HepG2 (cell line): ENCODE data around the gene IGF2. TPM values are rescaled to one million over a fixed set of nuclear protein-coding genes. Genes with fewer than 3 reads are reported as not detected.

ENCODE experiments used
- CCAR2 ChIP-seq: fragments of 200-400 bp; formaldehyde crosslinking; optimal IDR thresholded peaks from 2 replicates; pipeline ENCODE3; 2018; ENCODE audit warnings: low read depth, mild to moderate bottlenecking, low read length, moderate library complexity
- HIVEP1 ChIP-seq: sonication (generic); formaldehyde crosslinking; IDR thresholded peaks from 2 replicates; pipeline ENCODE4 v1.4.0; 2020; ENCODE audit warnings: mild to moderate bottlenecking, missing genetic modification reagents
- JUNB ChIP-seq: sonication (generic); formaldehyde crosslinking; IDR thresholded peaks from 2 replicates; pipeline ENCODE4 v1.8.0; 2022; ENCODE audit warnings: missing genetic modification reagents, mild to moderate bottlenecking, borderline replicate concordance
- KDM1A ChIP-seq: IDR thresholded peaks from 2 replicates; pipeline ENCODE4 v1.6.1; 2016; ENCODE audit warnings: missing compliant biosample characterization
- KMT2A ChIP-seq: sonication (generic); formaldehyde crosslinking; IDR thresholded peaks from 2 replicates; pipeline ENCODE4 v1.4.0; 2020; ENCODE audit warnings: missing genetic modification reagents
- NAIF1 ChIP-seq: sonication (generic); formaldehyde crosslinking; IDR thresholded peaks from 2 replicates; pipeline ENCODE4 v1.5.0; 2020; ENCODE audit warnings: mild to moderate bottlenecking, missing genetic modification reagents, borderline replicate concordance
- PAX8 ChIP-seq: sonication (generic); formaldehyde crosslinking; IDR thresholded peaks from 2 replicates; pipeline ENCODE4 v1.8.0; 2022; ENCODE audit warnings: mild to moderate bottlenecking, missing genetic modification reagents, borderline replicate concordance
- RXRB ChIP-seq: IDR thresholded peaks from 2 replicates; pipeline ENCODE4 v1.6.1; 2016; ENCODE audit warnings: borderline replicate concordance, missing genetic modification reagents, missing compliant biosample characterization
- TOPORS ChIP-seq: sonication (generic); formaldehyde crosslinking; IDR thresholded peaks from 2 replicates; pipeline ENCODE4 v1.8.0; 2023; ENCODE audit warnings: mild to moderate bottlenecking, missing genetic modification reagents
- XBP1 ChIP-seq: sonication (generic); formaldehyde crosslinking; IDR thresholded peaks from 2 replicates; pipeline ENCODE4 v1.5.0; 2020; ENCODE audit warnings: missing genetic modification reagents
- ZNF205 ChIP-seq: IDR thresholded peaks from 2 replicates; pipeline ENCODE4 v1.6.1; 2018; ENCODE audit warnings: missing biosample characterization, missing genetic modification reagents
- ZNF207 ChIP-seq: fragments of 450-650 bp; IDR thresholded peaks from 2 replicates; pipeline ENCODE4 v1.6.1; 2016; ENCODE audit warnings: antibody characterized with exemption, borderline replicate concordance
- ZNF34 ChIP-seq: sonication (generic); formaldehyde crosslinking; IDR thresholded peaks from 2 replicates; pipeline ENCODE4 v1.4.0; 2020; ENCODE audit warnings: mild to moderate bottlenecking, missing genetic modification reagents, borderline replicate concordance
- ZNF343 ChIP-seq: sonication (generic); formaldehyde crosslinking; IDR thresholded peaks from 2 replicates; pipeline ENCODE4 v1.4.0; 2020; ENCODE audit warnings: mild to moderate bottlenecking, missing genetic modification reagents
- ZNF766 ChIP-seq: sonication (generic); formaldehyde crosslinking; IDR thresholded peaks from 2 replicates; pipeline ENCODE4 v1.5.0; 2020; ENCODE audit warnings: missing genetic modification reagents, borderline replicate concordance
- ZNF788 ChIP-seq: sonication (generic); formaldehyde crosslinking; IDR thresholded peaks from 2 replicates; pipeline ENCODE4 v1.5.0; 2020; ENCODE audit warnings: mild to moderate bottlenecking, missing genetic modification reagents, borderline replicate concordance
- polyA plus RNA-seq, 8 experiments: library from polyadenylated mRNA; depleted of rRNA in 3 of 8; stranded (reverse) in 7 of 8; unstranded in 1 of 8; fragments of >200 nt; fragmentation: Illumina TruSeq in 4 of 8; extraction: Trizol in 4 of 8; gene quantifications; 2 replicates each; pipeline versions ENCODE4 v1.2.1 to v1.2.3, GENCODE V29; 2011 to 2016; ENCODE audit warnings: low read depth in 4 of 8, missing spikeins in 1 of 8, mixed read lengths in 1 of 8; ENCODE audit not compliant: insufficient read depth in 1 of 8
- total RNA-seq, 5 experiments: library from RNA; depleted of rRNA; stranded (reverse); fragments of >200 nt; fragmentation: Illumina TruSeq; extraction: Trizol; gene quantifications; 2 replicates each; pipeline ENCODE4 v1.2.3, GENCODE V29; 2016; ENCODE audit warnings: low read depth in 1 of 5
- TF ChIP-seq, protein P1 (sequence below): sonication (generic); formaldehyde crosslinking; IDR thresholded peaks from 2 replicates; pipeline ENCODE4 v1.5.1; 2020; ENCODE audit warnings: missing genetic modification reagents, mild to moderate bottlenecking, borderline replicate concordance
- TF ChIP-seq, protein P2 (sequence below): sonication (generic); formaldehyde crosslinking; IDR thresholded peaks from 2 replicates; pipeline ENCODE4 v1.5.0; 2020; ENCODE audit warnings: missing genetic modification reagents
- TF ChIP-seq, protein P3 (sequence below): sonication (generic); formaldehyde crosslinking; IDR thresholded peaks from 2 replicates; pipeline ENCODE4 v1.5.0; 2020; ENCODE audit warnings: missing genetic modification reagents
- TF ChIP-seq, protein P4 (sequence below): sonication (generic); formaldehyde crosslinking; conservative IDR thresholded peaks from 2 replicates; pipeline ENCODE4 v1.4.0; 2020; ENCODE audit warnings: missing genetic modification reagents
- TF ChIP-seq, protein P5 (sequence below): sonication (generic); formaldehyde crosslinking; IDR thresholded peaks from 2 replicates; pipeline ENCODE4 v1.5.0; 2020; ENCODE audit warnings: mild to moderate bottlenecking, missing genetic modification reagents, moderate library complexity
- TF ChIP-seq, protein P6 (sequence below): sonication (generic); formaldehyde crosslinking; IDR thresholded peaks from 2 replicates; pipeline ENCODE4 v1.4.0; 2020; ENCODE audit warnings: missing genetic modification reagents, low read depth, mild to moderate bottlenecking, borderline replicate concordance

The IGF2 gene
- total and polyA plus RNA-seq, 2 of the 13 experiments (the other 11 are each of a cell fraction or from before 2014, with no cell fraction given): 79.1 to 254 TPM

DNA sequence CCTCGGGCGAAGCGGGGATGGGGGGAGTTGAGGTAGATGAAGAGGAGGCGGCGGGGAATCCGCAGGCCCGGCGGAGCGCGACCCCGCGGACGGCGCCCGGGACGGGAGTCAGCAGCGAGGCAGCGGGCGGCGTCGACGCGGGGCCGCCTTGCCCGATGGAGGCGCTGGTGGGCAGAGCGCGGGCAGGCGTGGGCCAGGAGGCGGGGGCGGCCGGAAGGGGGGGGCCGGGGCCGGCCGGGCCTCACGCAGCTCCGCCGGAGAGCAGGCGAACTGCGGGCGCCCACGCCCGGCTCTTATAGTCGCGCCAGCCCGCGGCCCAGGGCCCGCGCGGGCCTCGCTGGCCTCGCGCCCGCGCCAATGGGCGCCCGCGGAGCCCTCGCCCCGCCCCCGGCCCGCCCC is at the start of gene IGF2 (continued):
- TF ChIP-seq JUNB (CRISPR knock-in tag): 0 out of 2 replicates have a peak, but pooled peaks have one; percentile 8
- no peak for TF ChIP-seq CCAR2
- TF ChIP-seq KDM1A (CRISPR knock-in tag): no peak
- TF ChIP-seq PAX8: no peak
- TF ChIP-seq, protein P1, sequence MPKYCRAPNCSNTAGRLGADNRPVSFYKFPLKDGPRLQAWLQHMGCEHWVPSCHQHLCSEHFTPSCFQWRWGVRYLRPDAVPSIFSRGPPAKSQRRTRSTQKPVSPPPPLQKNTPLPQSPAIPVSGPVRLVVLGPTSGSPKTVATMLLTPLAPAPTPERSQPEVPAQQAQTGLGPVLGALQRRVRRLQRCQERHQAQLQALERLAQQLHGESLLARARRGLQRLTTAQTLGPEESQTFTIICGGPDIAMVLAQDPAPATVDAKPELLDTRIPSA: no peak
- TF ChIP-seq, protein P2, sequence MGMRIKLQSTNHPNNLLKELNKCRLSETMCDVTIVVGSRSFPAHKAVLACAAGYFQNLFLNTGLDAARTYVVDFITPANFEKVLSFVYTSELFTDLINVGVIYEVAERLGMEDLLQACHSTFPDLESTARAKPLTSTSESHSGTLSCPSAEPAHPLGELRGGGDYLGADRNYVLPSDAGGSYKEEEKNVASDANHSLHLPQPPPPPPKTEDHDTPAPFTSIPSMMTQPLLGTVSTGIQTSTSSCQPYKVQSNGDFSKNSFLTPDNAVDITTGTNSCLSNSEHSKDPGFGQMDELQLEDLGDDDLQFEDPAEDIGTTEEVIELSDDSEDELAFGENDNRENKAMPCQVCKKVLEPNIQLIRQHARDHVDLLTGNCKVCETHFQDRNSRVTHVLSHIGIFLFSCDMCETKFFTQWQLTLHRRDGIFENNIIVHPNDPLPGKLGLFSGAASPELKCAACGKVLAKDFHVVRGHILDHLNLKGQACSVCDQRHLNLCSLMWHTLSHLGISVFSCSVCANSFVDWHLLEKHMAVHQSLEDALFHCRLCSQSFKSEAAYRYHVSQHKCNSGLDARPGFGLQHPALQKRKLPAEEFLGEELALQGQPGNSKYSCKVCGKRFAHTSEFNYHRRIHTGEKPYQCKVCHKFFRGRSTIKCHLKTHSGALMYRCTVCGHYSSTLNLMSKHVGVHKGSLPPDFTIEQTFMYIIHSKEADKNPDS (CRISPR knock-in tag): no peak
- TF ChIP-seq ZNF766: no peak
- no peak for TF ChIP-seq ZNF207
- no peak for TF ChIP-seq XBP1 (CRISPR knock-in tag)
- TF ChIP-seq RXRB (CRISPR knock-in tag): no peak
- TF ChIP-seq ZNF205: no peak
- TF ChIP-seq, protein P3, sequence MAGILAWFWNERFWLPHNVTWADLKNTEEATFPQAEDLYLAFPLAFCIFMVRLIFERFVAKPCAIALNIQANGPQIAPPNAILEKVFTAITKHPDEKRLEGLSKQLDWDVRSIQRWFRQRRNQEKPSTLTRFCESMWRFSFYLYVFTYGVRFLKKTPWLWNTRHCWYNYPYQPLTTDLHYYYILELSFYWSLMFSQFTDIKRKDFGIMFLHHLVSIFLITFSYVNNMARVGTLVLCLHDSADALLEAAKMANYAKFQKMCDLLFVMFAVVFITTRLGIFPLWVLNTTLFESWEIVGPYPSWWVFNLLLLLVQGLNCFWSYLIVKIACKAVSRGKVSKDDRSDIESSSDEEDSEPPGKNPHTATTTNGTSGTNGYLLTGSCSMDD (CRISPR knock-in tag): no peak
- TF ChIP-seq HIVEP1: no peak
- TF ChIP-seq KMT2A (CRISPR knock-in tag): no peak
- TF ChIP-seq ZNF788: no peak
- peak; percentile 44; the same call in 1 of the 2 replicates for TF ChIP-seq ZNF343 (CRISPR knock-in tag)
- no peak for TF ChIP-seq ZNF34 (CRISPR knock-in tag)
- peak; percentile 40; the same call in 1 of the 2 replicates for TF ChIP-seq TOPORS (CRISPR knock-in tag)
- TF ChIP-seq, protein P4, sequence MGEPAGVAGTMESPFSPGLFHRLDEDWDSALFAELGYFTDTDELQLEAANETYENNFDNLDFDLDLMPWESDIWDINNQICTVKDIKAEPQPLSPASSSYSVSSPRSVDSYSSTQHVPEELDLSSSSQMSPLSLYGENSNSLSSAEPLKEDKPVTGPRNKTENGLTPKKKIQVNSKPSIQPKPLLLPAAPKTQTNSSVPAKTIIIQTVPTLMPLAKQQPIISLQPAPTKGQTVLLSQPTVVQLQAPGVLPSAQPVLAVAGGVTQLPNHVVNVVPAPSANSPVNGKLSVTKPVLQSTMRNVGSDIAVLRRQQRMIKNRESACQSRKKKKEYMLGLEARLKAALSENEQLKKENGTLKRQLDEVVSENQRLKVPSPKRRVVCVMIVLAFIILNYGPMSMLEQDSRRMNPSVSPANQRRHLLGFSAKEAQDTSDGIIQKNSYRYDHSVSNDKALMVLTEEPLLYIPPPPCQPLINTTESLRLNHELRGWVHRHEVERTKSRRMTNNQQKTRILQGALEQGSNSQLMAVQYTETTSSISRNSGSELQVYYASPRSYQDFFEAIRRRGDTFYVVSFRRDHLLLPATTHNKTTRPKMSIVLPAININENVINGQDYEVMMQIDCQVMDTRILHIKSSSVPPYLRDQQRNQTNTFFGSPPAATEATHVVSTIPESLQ (CRISPR knock-in tag): no peak
- TF ChIP-seq NAIF1 (CRISPR knock-in tag): no peak
- TF ChIP-seq, protein P5, sequence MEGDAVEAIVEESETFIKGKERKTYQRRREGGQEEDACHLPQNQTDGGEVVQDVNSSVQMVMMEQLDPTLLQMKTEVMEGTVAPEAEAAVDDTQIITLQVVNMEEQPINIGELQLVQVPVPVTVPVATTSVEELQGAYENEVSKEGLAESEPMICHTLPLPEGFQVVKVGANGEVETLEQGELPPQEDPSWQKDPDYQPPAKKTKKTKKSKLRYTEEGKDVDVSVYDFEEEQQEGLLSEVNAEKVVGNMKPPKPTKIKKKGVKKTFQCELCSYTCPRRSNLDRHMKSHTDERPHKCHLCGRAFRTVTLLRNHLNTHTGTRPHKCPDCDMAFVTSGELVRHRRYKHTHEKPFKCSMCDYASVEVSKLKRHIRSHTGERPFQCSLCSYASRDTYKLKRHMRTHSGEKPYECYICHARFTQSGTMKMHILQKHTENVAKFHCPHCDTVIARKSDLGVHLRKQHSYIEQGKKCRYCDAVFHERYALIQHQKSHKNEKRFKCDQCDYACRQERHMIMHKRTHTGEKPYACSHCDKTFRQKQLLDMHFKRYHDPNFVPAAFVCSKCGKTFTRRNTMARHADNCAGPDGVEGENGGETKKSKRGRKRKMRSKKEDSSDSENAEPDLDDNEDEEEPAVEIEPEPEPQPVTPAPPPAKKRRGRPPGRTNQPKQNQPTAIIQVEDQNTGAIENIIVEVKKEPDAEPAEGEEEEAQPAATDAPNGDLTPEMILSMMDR (CRISPR knock-in tag): no peak; the same call in 1 of the 2 replicates
- TF ChIP-seq, protein P6, sequence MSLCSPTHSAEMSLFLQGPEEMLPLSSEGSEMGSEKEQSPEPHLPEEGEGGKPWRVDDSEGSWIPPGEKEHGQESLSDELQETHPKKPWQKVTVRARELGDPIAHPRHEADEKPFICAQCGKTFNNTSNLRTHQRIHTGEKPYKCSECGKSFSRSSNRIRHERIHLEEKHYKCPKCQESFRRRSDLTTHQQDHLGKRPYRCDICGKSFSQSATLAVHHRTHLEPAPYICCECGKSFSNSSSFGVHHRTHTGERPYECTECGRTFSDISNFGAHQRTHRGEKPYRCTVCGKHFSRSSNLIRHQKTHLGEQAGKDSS (CRISPR knock-in tag): peak; percentile 63; the same call in 1 of the 2 replicates
